Testis (tissue), 2 donors: ENCODE results near the gene IRAK1.

Experiments used
- POLR2A ChIP-seq: fragments of 450-650 bp; IDR thresholded peaks from one replicate; pipeline ENCODE4 v1.6.1; 2017; ENCODE audit warnings: antibody characterized with exemption, mild to moderate bottlenecking, moderate library complexity
- TF ChIP-seq, protein P1 (sequence below), 3 experiments: fragments of 450-650 bp in 2 of 3; fragments of 200-600 bp in 1 of 3; sonication (generic) in 1 of 3; IDR thresholded peaks; one replicate each; pipeline ENCODE4 v1.5.1; 2016 to 2019; ENCODE audit warnings: antibody characterized with exemption in 3 of 3, mild to moderate bottlenecking in 2 of 3, moderate library complexity in 1 of 3

DNA sequence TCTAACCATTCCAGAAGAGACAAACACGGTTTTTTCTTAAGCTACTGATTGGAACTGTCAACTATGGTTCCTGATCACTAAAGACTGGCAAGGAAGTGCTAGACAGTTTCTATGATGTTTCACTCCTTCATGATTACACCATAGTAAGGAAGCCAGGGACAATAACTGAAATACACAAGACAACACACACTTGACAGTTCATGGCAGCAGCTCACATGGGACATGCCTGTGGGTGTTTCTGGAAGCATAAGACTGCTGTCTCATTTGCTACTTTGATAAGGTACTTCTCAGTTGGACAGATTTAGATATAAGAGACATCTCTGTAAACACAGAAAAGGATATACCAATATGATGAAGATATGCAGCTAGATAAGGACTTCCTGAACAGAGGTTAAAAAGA lies 8.3 kb upstream of the IRAK1 start:
- TF ChIP-seq, protein P1, sequence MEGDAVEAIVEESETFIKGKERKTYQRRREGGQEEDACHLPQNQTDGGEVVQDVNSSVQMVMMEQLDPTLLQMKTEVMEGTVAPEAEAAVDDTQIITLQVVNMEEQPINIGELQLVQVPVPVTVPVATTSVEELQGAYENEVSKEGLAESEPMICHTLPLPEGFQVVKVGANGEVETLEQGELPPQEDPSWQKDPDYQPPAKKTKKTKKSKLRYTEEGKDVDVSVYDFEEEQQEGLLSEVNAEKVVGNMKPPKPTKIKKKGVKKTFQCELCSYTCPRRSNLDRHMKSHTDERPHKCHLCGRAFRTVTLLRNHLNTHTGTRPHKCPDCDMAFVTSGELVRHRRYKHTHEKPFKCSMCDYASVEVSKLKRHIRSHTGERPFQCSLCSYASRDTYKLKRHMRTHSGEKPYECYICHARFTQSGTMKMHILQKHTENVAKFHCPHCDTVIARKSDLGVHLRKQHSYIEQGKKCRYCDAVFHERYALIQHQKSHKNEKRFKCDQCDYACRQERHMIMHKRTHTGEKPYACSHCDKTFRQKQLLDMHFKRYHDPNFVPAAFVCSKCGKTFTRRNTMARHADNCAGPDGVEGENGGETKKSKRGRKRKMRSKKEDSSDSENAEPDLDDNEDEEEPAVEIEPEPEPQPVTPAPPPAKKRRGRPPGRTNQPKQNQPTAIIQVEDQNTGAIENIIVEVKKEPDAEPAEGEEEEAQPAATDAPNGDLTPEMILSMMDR (IDR thresholded peaks at IDR 0.05): no peak
- TF ChIP-seq POLR2A: no peak
